Heart left ventricle (tissue), 13 donors: ENCODE results near the gene ZNF638.

Experiments used
- CTCF ChIP-seq, 12 donors: fragments of 200-600 bp; sonication (generic) in 4 of 12; IDR thresholded peaks; one replicate each; pipeline versions ENCODE4 v1.5.0 to v1.8.0; 2018 to 2022; ENCODE audit warnings: antibody characterized with exemption in 12 of 12, mild to moderate bottlenecking in 5 of 12
- POLR2A ChIP-seq, 2 donors: fragments of 450-650 bp; IDR thresholded peaks; one replicate each; pipeline ENCODE4 v1.6.1; 2017; ENCODE audit warnings: antibody characterized with exemption in 2 of 2, mild to moderate bottlenecking in 2 of 2, moderate library complexity in 2 of 2
- donor health status: ischemic (EF 13 %, LVEDD 7.1; RV severe dilation, severe dysfunction).
- donor health status: DM: no; HTN: yes; CAD: no.
- donor health status: DM: no; HTN: no; CAD: no.
- donor health status: ischemic (EF 25% LVEDD 6.9; RV normal size, moderate dysfunction).
- donor health status: ischemic (EF 25% LVEDD 5.7; RV mildly dilated, moderate dysfunction).
- donor health status: ischemic (EF 35%, LVEDD 5.7; RV mildly dilated, moderate dysfunction).
- donor health status: nonischemic (EF 11% LVEDD 7.7; RV severe dilation, severe dysfunction).
- donor health status: DM: yes; HTN: yes; CAD: no.
- donor health status: PGD.
- donor health status: ischemic (EF 29% LVEDD 5.4; RV normal size, mild dysfunction).
- donor health status: nonischemic (EF 23%, LVEDD 6.1; RV moderate dilation, normal function).

- TF ChIP-seq CTCF (IDR thresholded peaks at IDR 0.05): no peak
- no peak for TF ChIP-seq POLR2A (IDR thresholded peaks at IDR 0.05)
Observed at GRCh38 chr2:71479261-71479660, 147.7 kb downstream of the ZNF638 start.
